PFSK-1 (cell line): Measurements from ENCODE around the gene APOL6.

Source experiments
- FOXP2 ChIP-seq: optimal IDR thresholded peaks from 2 replicates; pipeline ENCODE3; 2011; ENCODE audit warnings: borderline replicate concordance, control low read depth, inconsistent platforms; ENCODE audit not compliant: insufficient read depth; ENCODE audit errors: extremely low read length, extremely low read depth
- POLR2AphosphoS5 ChIP-seq: IDR thresholded peaks from 2 replicates; pipeline ENCODE4 v1.6.1; 2012; ENCODE audit warnings: low read depth, mild to moderate bottlenecking, control low read depth, low read length, moderate library complexity
- REST ChIP-seq, 2 experiments: IDR thresholded peaks; 2 replicates each; pipeline versions ENCODE4 v1.6.1 to v1.8.0; 2011 to 2012; ENCODE audit warnings: low read depth in 2 of 2, low read length in 2 of 2, control low read depth in 1 of 2, inconsistent platforms in 1 of 2, mild to moderate bottlenecking in 1 of 2, moderate library complexity in 1 of 2; ENCODE audit not compliant: insufficient read depth in 1 of 2
- SIN3A ChIP-seq: IDR thresholded peaks from 2 replicates; pipeline ENCODE4 v1.6.1; 2012; ENCODE audit warnings: mild to moderate bottlenecking, low read length, moderate library complexity, borderline replicate concordance; ENCODE audit not compliant: insufficient read depth
- TAF1 ChIP-seq: IDR thresholded peaks from 2 replicates; pipeline ENCODE4 v1.6.1; 2012; ENCODE audit warnings: low read length, control low read depth, borderline replicate concordance; ENCODE audit not compliant: insufficient read depth

GRCh38 chr22:35677460-35678187 lies 29.4 kb downstream of the APOL6 start:
- TF ChIP-seq REST (IDR thresholded peaks at IDR 0.05; ENCODE audit: insufficient read depth in 1 of 2, low read depth in 2 of 2, low read length in 2 of 2) = no peak
- TF ChIP-seq TAF1 = no peak
- no peak for TF ChIP-seq POLR2AphosphoS5
- TF ChIP-seq SIN3A = no peak
- no peak for TF ChIP-seq FOXP2
